Activated CD4-positive, alpha-beta memory T cell treated with anti-CD3 and anti-CD28 coated beads, Interleukin-2, amount 10 ng/mL, durations not matched to agents 7 days and 5 days (primary cell): Measurements from ENCODE around the gene PPP1R12B. TPM values are rescaled to one million over a fixed set of nuclear protein-coding genes. Genes with fewer than 3 reads are reported as not detected.
"Not testable (repeated sequence)": the region's sequence is repeated elsewhere in the genome, so short reads cannot be mapped to it uniquely, and the experiment has no call there.

ENCODE experiments used
- CTCF ChIA-PET: fragments of 350-600 bp; sonication (Branson Sonifier 250); formaldehyde crosslinking; loops from one replicate; lab custom pipeline; 2021; ENCODE audit warnings: antibody characterized with exemption, inconsistent platforms; lab: Charles Lee
- POLR2A ChIA-PET: fragments of 350-600 bp; sonication (Branson Sonifier 250); formaldehyde crosslinking; loops from one replicate; lab custom pipeline; 2021; ENCODE audit warnings: antibody characterized with exemption; lab: Charles Lee
- DNase-seq: peaks from one replicate; pipeline ENCODE4 v3.0.0-alpha.2; 2020
- H3K27ac Mint-ChIP-seq: one replicate; pipeline ENCODE4 v1.8.0; 2021; ENCODE audit warnings: mild to moderate bottlenecking, mixed read lengths
- H3K27me3 Mint-ChIP-seq: one replicate; pipeline ENCODE4 v1.8.0; 2021; ENCODE audit warnings: mixed read lengths
- H3K36me3 Mint-ChIP-seq: one replicate; pipeline ENCODE4 v1.8.0; 2021; ENCODE audit warnings: low read depth, mixed read lengths
- H3K4me1 Mint-ChIP-seq: one replicate; pipeline ENCODE4 v1.8.0; 2021; ENCODE audit warnings: mixed read lengths
- H3K4me3 Mint-ChIP-seq: one replicate; pipeline ENCODE4 v1.8.0; 2021; ENCODE audit warnings: mild to moderate bottlenecking, mixed read lengths
- H3K9me3 Mint-ChIP-seq: one replicate; pipeline ENCODE4 v1.8.0; 2021; ENCODE audit warnings: mixed read lengths
- total RNA-seq, 2 experiments: library from RNA; stranded (reverse); gene quantifications; one replicate each; pipeline ENCODE4 v1.2.3, GENCODE V29; 2021

Gene PPP1R12B
- total RNA-seq, 2 experiments from 2014 or later = 16.7 to 20.0 TPM

- H3K36me3 Mint-ChIP-seq, H3K9me3 Mint-ChIP-seq, CTCF ChIA-PET, H3K27me3 Mint-ChIP-seq, DNase-seq, POLR2A ChIA-PET, H3K4me3 Mint-ChIP-seq, H3K27ac Mint-ChIP-seq: not testable (repeated sequence)
- peaks cover 19% of the 10 kb centered on the region for H3K4me1 Mint-ChIP-seq
These were observed 197.3 kb downstream of the PPP1R12B start for GRCh38 chr1:202545647-202546303.

GRCh38 chr1:202546377-202546776 is 197.9 kb downstream of the PPP1R12B start:
- CTCF ChIA-PET, H3K9me3 Mint-ChIP-seq: not testable (repeated sequence)

GRCh38 chr1:202546796-202547195 is 198.3 kb downstream of the PPP1R12B start:
- H3K27ac Mint-ChIP-seq, H3K4me3 Mint-ChIP-seq, H3K9me3 Mint-ChIP-seq, DNase-seq, POLR2A ChIA-PET, H3K36me3 Mint-ChIP-seq, H3K27me3 Mint-ChIP-seq: not testable (repeated sequence)
- peaks cover 18% of the 10 kb centered on the region for H3K4me1 Mint-ChIP-seq
- CTCF ChIA-PET = interaction anchor here (0.6 kb wide), 1 partner anchor 304 kb away, joined by 3 read pairs; no protein-coding TSS in a partner anchor

More at GRCh38 chr1:202546377-202546776, 197.9 kb downstream of the PPP1R12B start:
- H3K4me3 Mint-ChIP-seq, H3K36me3 Mint-ChIP-seq, H3K27me3 Mint-ChIP-seq, DNase-seq, POLR2A ChIA-PET, H3K27ac Mint-ChIP-seq: not testable (repeated sequence)
- H3K4me1 Mint-ChIP-seq = peaks cover 18% of the 10 kb centered on the region

DNA sequence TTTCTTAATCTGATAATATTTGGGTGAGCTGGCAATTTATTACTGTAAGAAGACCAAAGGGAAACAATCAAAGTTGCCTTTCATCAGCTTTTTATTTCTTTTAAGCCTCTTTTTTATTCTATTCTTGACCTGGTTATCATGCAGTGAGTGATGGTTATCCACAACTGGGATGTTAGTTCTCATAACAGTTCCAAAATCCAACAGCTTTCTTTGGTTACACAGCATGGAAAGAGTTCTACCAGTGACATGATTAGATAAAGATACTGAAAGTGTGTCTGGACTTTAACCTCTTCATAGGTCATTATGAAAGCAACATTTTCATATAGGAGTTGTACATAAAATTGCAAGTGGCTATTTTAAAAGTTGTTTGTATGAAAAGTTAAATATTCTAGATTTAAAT is 198.7 kb downstream of the PPP1R12B start:
- Mint-ChIP-seq H3K36me3 (no peaks in the 10 kb centered on the region), H3K4me1 (peaks cover 18% of the 10 kb centered on the region), H3K9me3 (no peaks in the 10 kb centered on the region), H3K27me3 (no peaks in the 10 kb centered on the region), H3K27ac (no peak overlapping the region), H3K4me3 (no peak overlapping the region)
- DNase-seq = no peak
- POLR2A ChIA-PET = no interaction called here
- CTCF ChIA-PET = interaction anchor here (0.6 kb wide), 1 partner anchor 304 kb away, joined by 3 read pairs; no protein-coding TSS in a partner anchor

- not testable (repeated sequence) for H3K27ac Mint-ChIP-seq
These were observed 201.6 kb downstream of the PPP1R12B start for GRCh38 chr1:202550088-202550487.

DNA sequence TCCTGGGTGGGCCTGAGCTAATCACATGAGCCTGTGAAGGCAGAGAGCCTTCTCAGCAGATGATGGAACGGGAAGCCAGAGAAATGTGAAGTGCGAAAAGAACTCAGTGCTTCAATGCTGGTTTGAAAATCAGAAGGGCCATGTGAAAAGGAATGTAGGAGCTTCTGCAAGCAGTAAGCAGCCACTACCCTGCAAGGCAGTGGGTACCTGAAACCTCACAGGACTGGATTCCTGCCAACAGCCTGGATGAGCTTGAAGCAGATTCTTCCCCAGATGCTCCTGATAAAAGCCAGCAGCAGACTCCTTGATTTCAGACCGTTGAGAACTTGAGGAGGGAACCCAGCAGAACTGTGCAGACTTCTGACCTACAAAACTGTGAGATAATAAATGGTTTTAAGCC is 203.2 kb downstream of the PPP1R12B start:
- no peak for DNase-seq
- Mint-ChIP-seq H3K27ac (no peak overlapping the region), H3K4me1 (peaks cover 11% of the 10 kb centered on the region), H3K4me3 (no peak overlapping the region), H3K9me3 (no peaks in the 10 kb centered on the region), H3K27me3 (no peaks in the 10 kb centered on the region), H3K36me3 (no peaks in the 10 kb centered on the region)
- ChIA-PET CTCF (interaction anchor here (1.2 kb wide), 1 partner anchor 20 kb away, joined by 3 read pairs; no protein-coding TSS in a partner anchor), POLR2A (no interaction called here)

More at GRCh38 chr1:202550088-202550487, 201.6 kb downstream of the PPP1R12B start:
- H3K4me1 Mint-ChIP-seq = peaks cover 23% of the 10 kb centered on the region
- POLR2A ChIA-PET, DNase-seq, H3K4me3 Mint-ChIP-seq, H3K9me3 Mint-ChIP-seq, H3K36me3 Mint-ChIP-seq, H3K27me3 Mint-ChIP-seq, CTCF ChIA-PET: not testable (repeated sequence)

DNA sequence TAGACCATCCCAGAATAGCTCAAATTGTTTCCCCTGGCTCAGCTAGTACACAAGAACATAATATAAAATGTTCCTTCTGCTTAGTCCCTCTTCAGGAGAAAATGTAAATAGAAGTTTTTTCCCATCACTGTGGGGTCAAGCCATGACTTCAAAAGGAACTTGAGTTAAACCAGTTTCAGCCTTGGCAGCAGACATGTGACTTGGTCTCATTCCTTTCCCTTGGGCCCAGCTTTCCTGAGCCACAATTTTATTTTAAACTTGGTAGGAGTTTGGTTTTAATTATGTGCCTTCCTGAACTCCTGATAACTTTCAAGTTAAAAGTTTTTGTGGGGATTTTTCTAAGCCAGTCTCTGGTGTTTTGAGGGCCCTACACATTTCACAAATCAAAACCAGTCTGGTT is 204.1 kb downstream of the PPP1R12B start:
- H3K4me1 Mint-ChIP-seq, H3K4me3 Mint-ChIP-seq, POLR2A ChIA-PET, H3K27me3 Mint-ChIP-seq, H3K27ac Mint-ChIP-seq, H3K9me3 Mint-ChIP-seq, DNase-seq, H3K36me3 Mint-ChIP-seq: not testable (repeated sequence)
- CTCF ChIA-PET = interaction anchor here (1.2 kb wide), 1 partner anchor 19 kb away, joined by 3 read pairs; no protein-coding TSS in a partner anchor

GRCh38 chr1:202553078-202553477 is 204.6 kb downstream of the PPP1R12B start:
- CTCF ChIA-PET, H3K27ac Mint-ChIP-seq, H3K27me3 Mint-ChIP-seq, DNase-seq, H3K9me3 Mint-ChIP-seq, H3K4me1 Mint-ChIP-seq, H3K36me3 Mint-ChIP-seq, H3K4me3 Mint-ChIP-seq: not testable (repeated sequence)
- POLR2A ChIA-PET = interaction anchor here (0.8 kb wide), 1 partner anchor 8 kb away, joined by 3 read pairs; no protein-coding TSS in a partner anchor

DNA sequence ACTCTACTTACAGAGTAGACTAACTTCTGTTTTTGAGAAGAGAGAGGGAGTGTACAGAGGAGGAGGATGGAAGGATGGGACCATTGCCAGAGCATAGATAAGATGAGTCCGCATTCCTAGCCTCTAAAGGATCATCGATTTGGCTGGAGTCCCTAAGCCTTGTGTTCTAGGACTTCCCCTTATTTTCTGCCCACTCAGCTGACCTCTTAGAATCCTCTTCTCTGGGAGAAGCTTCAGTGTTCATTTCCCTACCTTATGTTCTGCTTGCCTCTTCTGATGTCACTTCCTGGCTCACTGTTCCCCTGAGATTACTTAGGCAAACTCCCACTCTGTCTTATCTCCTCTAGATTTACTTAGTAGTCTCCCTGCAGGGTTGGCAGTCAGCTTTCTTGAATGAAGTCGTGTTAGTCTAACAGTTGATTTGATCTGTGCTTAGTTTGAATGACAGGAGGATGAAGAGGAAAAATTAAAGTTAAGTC is 205.1 kb downstream of the PPP1R12B start:
- H3K4me3 Mint-ChIP-seq = no peak overlapping the region
- H3K27ac Mint-ChIP-seq = no peak overlapping the region
- H3K27me3 Mint-ChIP-seq = no peaks in the 10 kb centered on the region
- H3K9me3 Mint-ChIP-seq = no peaks in the 10 kb centered on the region
- ChIA-PET CTCF (no interaction called here), POLR2A (interaction anchor here (0.8 kb wide), 1 partner anchor 9 kb away, joined by 3 read pairs; no protein-coding TSS in a partner anchor)
- no peak for DNase-seq
- peaks cover 5% of the 10 kb centered on the region for H3K4me1 Mint-ChIP-seq
- no peaks in the 10 kb centered on the region for H3K36me3 Mint-ChIP-seq

- POLR2A ChIA-PET, H3K27me3 Mint-ChIP-seq, DNase-seq, H3K4me1 Mint-ChIP-seq, H3K9me3 Mint-ChIP-seq, H3K27ac Mint-ChIP-seq, H3K4me3 Mint-ChIP-seq, H3K36me3 Mint-ChIP-seq: not testable (repeated sequence)
- CTCF ChIA-PET = interaction anchor here (0.7 kb wide), 1 partner anchor 845 kb away, joined by 5 read pairs; no protein-coding TSS in a partner anchor
These were observed 206.1 kb downstream of the PPP1R12B start for GRCh38 chr1:202554619-202555018.

DNA sequence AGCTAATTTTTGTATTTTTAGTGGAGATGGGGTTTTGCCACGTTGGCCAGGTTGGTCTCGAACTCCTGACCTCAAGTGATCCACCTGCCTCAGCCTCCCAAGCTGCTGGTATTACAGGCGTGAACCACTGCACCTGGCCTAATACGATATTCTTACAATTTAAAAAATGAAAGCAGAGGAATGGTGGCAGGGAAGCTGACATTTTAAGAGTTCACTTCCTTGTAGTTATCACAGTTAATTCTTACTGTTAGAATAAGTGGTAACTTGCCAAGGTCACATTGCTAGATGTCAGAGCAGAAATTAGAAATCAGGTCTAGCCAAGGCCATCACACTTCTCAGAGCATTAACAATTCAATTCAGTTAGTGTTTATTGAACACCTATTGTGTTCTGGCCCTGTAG is 207.5 kb downstream of the PPP1R12B start:
- H3K36me3 Mint-ChIP-seq, POLR2A ChIA-PET, H3K4me3 Mint-ChIP-seq, CTCF ChIA-PET, DNase-seq, H3K4me1 Mint-ChIP-seq, H3K27me3 Mint-ChIP-seq, H3K9me3 Mint-ChIP-seq, H3K27ac Mint-ChIP-seq: not testable (repeated sequence)

DNA sequence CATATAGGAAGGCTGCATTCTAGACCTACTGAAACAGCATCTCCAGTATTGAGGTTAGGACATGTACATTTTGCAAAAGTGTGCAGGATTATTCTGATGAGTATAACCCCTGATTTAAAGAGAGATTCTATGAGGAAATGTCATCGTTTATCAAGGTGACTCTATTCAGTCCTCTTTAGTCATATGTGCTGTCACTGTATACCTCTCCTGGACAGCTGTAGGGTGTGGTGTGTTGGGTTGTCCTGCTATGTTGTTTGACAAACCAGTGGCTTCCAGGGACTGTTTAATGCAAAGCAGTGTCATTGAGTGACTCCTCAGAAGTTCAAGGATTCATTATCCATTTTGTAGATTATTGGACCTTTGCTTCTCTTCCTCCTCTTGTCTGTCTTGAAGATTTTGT is 209.2 kb downstream of the PPP1R12B start:
- H3K9me3 Mint-ChIP-seq, POLR2A ChIA-PET, H3K4me3 Mint-ChIP-seq, H3K27ac Mint-ChIP-seq, H3K36me3 Mint-ChIP-seq, H3K4me1 Mint-ChIP-seq, DNase-seq, H3K27me3 Mint-ChIP-seq, CTCF ChIA-PET: not testable (repeated sequence)

DNA sequence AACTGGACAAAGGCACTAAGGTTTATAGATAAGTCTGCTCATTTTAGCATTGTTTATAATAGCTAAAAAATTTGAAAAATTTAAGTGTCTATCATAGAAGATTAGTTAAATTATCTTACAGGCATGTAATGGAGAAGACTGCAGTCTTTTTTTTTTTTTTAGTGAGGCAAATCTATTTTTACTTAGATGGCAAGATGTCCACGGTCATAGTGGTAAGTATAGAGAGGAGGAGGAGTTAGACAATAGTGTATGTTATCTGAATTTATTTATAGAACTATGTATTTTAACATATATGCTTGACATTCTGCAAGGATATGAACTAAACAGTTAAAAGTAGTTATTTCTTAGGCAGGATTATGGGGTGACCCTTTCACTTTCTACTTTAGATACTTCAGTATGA is 212.7 kb downstream of the PPP1R12B start:
- ChIA-PET CTCF (interaction anchor here (0.6 to 1.5 kb wide), 4 partner anchors 10 to 382 kb away, joined by 3 to 4 read pairs (median 4); no protein-coding TSS in a partner anchor), POLR2A (interaction anchor here (0.6 kb wide), 1 partner anchor 71 kb away, joined by 3 read pairs; no protein-coding TSS in a partner anchor)
- Mint-ChIP-seq H3K4me3 (no peak overlapping the region), H3K36me3 (no peaks in the 10 kb centered on the region), H3K4me1 (peaks cover 11% of the 10 kb centered on the region), H3K9me3 (no peaks in the 10 kb centered on the region), H3K27ac (no peak overlapping the region), H3K27me3 (no peaks in the 10 kb centered on the region)
- DNase-seq = no peak
